CD1c-positive myeloid dendritic cell (primary cell): Measurements from ENCODE around the gene CCDC43.
"Not testable (repeated sequence)": the region's sequence is repeated elsewhere in the genome, so short reads cannot be mapped to it uniquely, and the experiment has no call there.

Source experiments
- DNase-seq: peaks from one replicate; pipeline ENCODE4 v3.0.0-alpha.2; 2016; ENCODE audit errors: extremely low spot score

The CCDC43 gene

GRCh38 chr17:44672479-44673093 is 17.0 kb downstream of the CCDC43 start:
- peak; percentile 45 for DNase-seq

DNA sequence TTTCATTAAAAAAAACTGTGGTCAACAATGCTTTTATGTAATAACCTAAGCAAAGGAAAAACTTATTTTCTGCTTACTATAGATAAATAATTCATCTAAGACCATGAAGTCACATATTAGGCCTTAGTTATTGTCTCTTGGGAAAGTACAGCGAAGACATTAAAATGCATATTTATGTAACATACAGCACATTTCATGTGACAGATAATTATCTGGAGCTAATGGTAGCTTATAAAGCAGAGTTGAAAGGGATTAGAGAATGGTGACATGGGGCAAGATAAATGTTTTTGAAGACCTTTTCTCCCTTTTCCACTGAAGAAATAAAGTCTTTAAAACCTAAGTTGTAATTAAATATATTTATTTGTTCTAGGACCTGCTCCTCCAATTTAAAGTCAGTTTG is 23.6 kb downstream of the CCDC43 start:
- DNase-seq: no peak

DNA sequence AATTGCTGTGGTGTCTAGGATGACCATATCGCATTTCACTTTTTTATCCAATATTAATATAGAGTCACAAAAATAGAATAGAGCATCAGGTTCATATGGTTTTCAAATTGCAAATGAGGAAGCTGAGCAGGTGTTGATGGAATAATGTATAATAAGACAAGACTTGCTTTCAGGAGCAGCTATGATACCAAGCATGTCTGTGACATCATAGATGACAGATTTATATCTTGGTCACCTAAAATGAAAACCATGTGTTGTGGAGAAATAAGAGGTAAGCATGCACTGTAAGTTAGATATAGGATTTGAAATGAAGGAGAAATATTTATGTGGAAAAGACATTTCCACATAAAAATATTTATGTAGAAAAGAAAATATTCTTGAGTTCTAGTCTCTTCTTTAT is 24.7 kb downstream of the CCDC43 start:
- no peak for DNase-seq

DNA sequence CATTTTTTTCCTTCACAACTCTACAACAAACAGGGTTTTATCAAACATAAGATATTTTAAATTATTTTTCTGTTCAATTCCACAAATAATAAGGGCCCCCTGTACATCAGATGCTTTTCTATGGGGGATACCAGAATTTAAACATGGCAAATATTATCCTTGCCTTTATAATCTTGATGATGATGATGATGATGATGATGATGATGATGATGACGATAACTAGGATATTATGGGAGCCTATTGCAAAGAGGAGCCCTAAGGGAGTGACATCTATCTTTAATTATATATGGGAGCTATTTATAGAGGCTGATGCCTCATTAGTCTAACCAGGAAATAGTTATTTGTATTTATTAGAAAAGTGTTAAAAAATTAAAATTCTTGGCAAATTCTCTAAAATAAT is 26.5 kb downstream of the CCDC43 start:
- DNase-seq: no peak

DNA sequence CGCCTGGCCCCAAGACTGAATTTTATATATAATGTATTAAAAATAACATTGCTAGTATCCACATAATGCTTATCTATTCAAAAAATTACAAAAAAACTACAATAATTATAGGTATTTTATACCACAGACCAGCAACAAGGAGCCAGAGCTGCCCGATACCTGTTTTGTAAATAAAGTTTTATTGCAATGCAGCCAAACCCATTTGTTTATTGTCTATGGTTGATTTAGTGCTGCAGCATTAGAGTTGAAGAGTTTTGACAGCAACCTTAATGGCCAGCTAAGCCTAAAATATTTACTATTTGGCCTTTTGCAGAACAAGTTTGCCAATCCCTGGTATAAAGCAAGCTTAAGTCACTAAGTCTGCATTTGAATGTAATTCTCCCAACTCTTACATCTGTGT is 27.7 kb downstream of the CCDC43 start:
- no peak for DNase-seq

DNA sequence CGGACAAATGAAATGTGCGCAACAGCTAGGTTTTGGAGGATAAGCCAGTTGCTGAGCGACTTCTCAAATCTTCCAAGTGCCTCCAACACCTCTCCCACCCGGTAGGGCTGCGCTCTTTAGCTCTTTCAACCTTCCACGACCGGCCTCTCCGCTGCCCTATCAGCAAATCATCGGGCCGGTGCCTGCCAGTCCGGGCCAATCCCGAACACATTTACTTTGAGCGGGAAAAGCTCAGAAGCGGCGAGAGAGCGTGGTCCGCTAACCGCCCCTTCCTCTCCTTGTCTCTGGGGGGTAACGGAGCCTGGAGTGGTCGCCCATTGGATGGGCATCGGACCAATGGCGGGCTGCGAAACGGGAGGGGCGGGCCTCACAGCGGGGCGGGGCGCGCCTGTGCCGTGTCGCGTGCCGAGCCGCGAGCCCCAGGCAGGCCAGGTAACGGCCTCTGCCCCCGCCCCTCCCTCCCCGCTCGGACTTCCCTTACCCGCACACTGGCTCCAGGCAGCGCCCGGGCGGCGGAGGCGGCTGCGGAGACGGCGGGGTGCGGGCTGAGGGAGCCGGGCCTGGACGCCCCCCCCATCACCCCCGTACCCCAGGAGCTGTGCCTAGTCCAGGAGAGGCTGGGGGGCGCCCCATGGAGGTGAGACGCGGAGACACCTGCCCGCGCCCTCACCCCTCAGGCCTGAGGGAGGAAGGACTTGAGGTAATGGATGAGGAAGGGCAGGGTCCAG is 33.4 kb downstream of the CCDC43 start, which contains the start of gene MEIOC:
MEIOC (plus strand) TSS at position 486 of the 728 bp plus-strand sequence; CDS start at position 632, 146 bp downstream.
- DNase-seq: peak; percentile 20

- DNase-seq: no peak
These were observed 35.6 kb downstream of the CCDC43 start for GRCh38 chr17:44653954-44654353.

- no peak for DNase-seq
These were observed 36.2 kb downstream of the CCDC43 start for GRCh38 chr17:44653384-44653783.

- DNase-seq: no peak
These were observed 36.8 kb downstream of the CCDC43 start for GRCh38 chr17:44652727-44653126.

DNA sequence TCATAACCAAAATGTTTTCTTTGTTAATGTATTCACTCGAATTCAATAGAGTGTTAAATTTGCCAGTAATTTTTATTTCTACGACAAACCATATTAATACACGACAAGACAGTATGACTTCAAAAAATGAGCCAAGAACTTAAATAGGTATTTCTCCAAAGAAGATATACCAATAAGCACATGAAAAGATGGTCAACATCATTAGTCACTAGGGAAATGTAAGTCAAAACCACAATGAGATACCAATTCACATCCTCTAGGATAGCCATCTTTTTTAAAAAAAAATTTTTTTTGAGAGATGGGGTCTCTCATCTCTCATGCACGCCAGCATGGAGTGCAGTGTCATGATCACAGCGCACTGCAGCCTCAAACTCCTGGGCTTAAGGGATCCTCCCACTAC is 38.3 kb downstream of the CCDC43 start:
- no peak for DNase-seq

DNA sequence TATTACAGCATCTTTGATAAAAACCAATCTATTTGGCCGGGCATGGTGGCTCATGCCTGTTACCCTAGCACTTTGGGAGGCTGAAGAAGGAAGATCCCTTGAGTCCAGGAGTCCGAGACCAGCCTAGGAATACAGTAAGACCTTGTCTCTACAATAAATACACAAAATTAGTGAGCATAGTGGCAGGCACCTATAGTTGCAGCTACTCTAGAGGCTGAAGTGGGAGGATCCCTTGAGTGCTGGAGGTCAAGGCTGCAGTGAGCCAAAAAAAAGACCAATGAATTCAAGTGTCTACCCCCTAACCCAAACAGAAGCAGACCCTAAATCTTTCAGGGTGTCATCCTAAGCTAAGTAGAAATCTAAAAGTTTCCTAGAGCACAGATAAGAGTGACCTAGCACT is 40.6 kb downstream of the CCDC43 start:
- no peak for DNase-seq

DNA sequence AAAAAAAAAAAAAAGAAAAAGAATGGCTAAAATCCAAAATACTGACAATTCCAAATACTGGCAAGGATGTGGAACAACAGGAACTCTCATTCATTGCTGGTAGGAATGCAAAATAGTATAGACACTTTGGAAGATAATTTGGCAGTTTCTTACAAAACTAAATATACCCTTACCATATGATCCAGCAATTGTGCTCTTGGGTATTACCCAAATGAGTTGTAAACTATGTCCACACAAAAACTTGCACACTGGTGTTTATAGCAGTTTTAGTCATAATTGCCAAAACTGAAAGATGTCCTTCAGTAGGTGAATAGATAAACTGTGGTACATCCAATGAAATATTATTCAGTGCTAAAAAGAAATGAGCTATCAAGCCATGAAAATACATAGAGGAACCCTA is 41.8 kb downstream of the CCDC43 start:
- no peak for DNase-seq

GRCh38 chr17:44646280-44646679 is 43.3 kb downstream of the CCDC43 start:
- no peak for DNase-seq

DNA sequence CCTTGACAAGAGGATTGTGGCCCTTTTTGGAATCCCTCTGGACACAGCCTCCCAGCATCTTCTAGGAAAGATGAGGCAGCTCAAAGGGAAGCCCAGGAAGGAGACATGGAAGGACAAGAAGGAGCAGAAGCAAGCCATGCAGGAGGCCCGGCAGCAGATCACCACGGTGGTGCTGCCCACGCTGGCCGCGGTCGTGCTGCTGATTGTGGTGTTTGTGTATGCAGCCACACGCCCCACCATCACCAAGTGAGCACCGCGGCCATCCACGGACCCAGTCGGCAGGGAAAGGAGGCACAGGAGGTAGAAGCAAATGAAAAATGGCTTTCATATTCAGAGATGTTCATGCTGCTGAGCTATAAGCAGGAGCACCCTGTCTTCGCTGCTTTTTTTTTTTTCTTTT is 44.2 kb downstream of the CCDC43 start:
- no peak for DNase-seq

GRCh38 chr17:44642834-44643233 is 46.7 kb downstream of the CCDC43 start:
- DNase-seq: no peak

DNA sequence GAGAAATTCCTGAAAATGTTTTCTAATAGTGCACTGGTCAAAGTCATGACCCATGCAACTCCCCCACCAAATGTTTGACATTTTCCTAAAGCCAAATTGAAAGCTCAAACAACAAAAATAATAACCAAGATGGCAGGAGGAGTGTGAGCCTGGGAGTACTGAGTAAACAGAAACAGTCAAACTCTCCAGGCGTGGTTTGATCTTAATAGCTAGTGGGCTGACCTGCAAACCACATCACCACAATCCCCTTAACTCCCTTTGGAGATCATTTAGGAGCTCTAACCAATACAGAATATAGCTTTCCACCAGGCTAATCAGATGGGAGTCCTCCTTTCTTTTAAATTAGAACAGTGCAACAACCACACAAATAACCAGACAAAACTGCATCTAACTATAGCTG is 52.5 kb downstream of the CCDC43 start:
- DNase-seq: no peak

DNA sequence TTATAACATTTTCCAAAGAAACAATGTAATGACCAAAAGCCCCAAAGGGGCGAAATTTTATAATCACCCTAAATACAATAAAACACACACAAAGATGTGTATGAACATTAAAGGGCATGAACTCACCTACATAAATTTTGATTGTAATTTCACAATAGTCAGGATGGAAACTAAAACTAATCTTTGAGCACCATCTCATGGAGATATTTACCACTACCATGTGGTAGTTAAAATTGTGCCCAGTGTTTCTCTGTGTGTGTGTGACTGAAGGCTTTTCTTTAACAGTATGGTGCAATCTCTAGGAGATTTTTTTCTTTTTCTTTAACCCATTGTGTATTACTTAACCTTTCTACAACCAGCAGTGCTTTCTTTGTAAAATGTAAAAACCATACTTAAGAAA is 53.0 kb downstream of the CCDC43 start:
- DNase-seq: peak; percentile 59

DNA sequence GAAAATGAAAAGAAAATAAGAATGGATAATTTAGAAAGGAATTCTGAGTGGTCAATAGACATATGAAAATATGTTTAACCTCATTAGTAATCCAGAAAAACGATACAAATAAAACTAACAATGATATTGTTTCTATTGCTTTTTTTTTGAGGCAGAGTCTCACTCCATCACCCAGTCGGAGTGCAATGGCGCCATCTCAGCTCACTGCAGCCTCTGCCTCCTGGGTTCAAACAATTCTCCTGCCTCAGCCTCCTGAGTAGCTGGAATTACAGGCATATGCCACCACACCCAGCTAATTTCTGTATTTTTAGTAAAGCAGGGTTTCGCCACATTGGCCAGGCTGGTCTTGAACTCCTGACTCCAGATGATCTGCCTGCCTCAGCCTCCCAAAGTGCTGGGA is 55.2 kb downstream of the CCDC43 start:
- DNase-seq: not testable (repeated sequence)

- DNase-seq: no peak
These were observed 55.6 kb downstream of the CCDC43 start for GRCh38 chr17:44633998-44634397.

GRCh38 chr17:44630703-44631102 is 58.9 kb downstream of the CCDC43 start:
- no peak for DNase-seq

DNA sequence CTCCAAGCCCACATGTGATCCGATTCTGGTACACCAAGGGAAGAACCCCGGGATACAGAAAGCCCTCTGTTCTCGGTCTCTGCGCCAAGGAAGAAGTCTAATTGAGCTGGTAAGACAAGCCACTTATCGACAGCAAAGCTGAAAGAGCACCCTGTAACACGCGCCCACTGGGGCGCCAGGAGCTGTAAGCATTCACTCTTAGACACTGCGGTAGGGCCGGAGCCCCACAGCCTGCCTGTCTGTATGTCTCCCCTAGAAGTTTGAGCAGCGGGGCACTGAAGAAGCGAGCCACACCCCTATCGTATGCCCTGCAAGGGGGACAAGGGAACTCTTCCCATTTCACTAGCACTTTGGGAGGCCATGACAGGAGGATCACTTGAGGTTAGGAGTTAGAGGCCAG is 60.3 kb downstream of the CCDC43 start:
- no peak for DNase-seq

DNA sequence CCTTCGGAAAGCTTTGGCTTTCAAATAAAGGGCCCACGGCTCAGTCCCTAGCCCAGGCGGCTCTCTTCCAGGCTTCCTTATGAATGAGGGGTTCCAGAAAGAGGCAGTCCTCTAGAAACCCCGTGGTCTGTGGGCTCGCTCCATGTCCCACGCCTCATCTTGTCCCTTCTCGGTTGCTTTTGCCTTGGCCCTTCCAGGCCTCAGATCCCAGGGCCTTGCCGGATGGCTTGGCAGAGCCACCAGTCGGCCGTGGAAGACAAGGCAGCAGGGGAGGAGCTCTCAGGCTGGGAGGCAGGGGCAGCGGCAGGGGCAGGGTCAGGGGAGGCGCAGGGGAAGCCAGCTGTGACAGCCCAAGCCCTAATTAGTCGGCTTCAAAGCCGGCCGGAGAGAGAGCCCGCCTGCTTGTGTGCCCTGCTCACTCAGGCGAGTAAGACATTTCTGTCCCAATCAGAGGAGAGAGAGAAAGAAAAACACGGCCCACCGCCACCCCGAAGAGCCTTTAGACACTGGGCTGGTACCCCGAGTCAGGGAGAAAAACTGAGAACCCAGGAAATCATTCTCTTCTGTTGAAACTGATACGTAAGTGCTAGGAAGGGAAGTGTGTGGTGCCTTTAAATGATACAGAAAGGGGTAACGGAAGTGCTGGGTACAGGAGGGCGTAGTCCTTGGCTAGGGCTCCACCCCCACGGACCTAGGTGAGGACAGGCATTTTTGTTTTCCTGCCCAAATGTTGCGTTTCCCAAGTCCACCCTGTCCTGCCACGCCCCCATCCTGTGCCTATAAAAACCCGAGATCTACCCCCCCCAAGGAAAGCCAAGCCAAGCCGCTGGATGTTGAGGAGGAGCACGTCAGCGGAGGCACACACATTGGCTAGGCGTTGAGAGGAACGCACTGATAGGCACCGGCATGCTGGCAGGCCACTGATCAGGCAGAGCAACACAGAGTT is 61.1 kb downstream of the CCDC43 start:
- peak; percentile 40 for DNase-seq
